IPS-18a (cell line): ENCODE results near the gene NOM1.
A peak's percentile ranks its signal among the peaks of the same experiment; 100 is the strongest.

ENCODE experiments used
- H3K27ac ChIP-seq: one replicate; pipeline ENCODE4 v1.5.1; 2013; ENCODE audit warnings: low read length
- H3K27me3 ChIP-seq: one replicate; pipeline ENCODE4 v1.6.1; 2013; ENCODE audit warnings: mild to moderate bottlenecking, low read length; ENCODE audit not compliant: control insufficient read depth, insufficient read depth
- H3K36me3 ChIP-seq: one replicate; pipeline ENCODE4 v1.6.1; 2013; ENCODE audit warnings: low read depth, low read length; ENCODE audit not compliant: control insufficient read depth
- H3K4me1 ChIP-seq: one replicate; pipeline ENCODE4 v1.6.1; 2013; ENCODE audit warnings: low read depth, low read length; ENCODE audit not compliant: control insufficient read depth
- H3K4me3 ChIP-seq: one replicate; pipeline ENCODE4 v1.5.1; 2013; ENCODE audit warnings: low read length
- H3K9ac ChIP-seq: one replicate; pipeline ENCODE4 v1.6.1; 2013; ENCODE audit warnings: mild to moderate bottlenecking, low read length, moderate library complexity
- H3K9me3 ChIP-seq: one replicate; pipeline ENCODE4 v1.6.1; 2013; ENCODE audit warnings: low read depth, low read length; ENCODE audit not compliant: control insufficient read depth

NOM1 gene

DNA sequence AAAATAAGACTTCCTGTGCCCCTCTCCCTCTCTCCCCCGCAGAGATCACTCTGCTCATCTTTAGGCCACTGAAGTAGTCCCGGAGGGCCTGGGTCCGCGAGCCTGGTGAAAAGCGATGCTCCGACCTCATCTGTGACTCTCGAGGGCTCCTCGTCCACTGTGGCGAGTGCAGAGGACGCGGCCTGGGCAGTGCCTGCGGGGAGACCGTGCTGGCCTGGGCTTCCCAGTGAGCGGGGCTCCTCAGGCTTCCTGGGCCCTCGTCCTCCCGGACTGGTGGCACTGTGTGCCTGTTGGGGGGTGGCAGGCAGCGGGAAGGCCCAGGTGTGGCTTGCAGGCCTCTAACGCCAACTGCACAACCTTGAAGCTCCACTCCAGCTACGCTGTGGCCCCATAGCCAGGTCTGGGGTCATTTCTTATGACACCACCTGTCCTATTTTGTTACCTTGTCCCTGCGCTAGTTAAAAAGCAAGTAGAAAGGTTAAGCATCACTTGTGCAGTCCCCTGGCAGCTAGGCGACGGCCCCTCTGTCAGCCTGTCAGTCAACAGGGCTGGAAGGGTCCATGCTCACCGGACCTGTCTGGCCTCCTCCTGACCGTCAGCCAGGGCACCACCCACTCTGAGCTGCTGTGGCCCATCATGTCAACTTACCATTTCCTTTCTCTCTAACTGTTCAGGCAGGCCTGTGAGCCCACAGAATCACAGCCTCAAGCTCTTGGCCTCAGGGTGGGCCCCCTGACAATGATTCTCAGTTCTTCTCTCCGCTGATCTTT, 40.4 kb downstream of the NOM1 start:
- H3K27me3 ChIP-seq: peaks cover 9% of the 10 kb centered on the region
- no peak overlapping the region for H3K27ac ChIP-seq
- no peaks in the 10 kb centered on the region for H3K9me3 ChIP-seq
- H3K9ac ChIP-seq: no peak overlapping the region
- no peaks in the 10 kb centered on the region for H3K4me1 ChIP-seq
- H3K4me3 ChIP-seq: no peak overlapping the region
- H3K36me3 ChIP-seq: no peaks in the 10 kb centered on the region

DNA sequence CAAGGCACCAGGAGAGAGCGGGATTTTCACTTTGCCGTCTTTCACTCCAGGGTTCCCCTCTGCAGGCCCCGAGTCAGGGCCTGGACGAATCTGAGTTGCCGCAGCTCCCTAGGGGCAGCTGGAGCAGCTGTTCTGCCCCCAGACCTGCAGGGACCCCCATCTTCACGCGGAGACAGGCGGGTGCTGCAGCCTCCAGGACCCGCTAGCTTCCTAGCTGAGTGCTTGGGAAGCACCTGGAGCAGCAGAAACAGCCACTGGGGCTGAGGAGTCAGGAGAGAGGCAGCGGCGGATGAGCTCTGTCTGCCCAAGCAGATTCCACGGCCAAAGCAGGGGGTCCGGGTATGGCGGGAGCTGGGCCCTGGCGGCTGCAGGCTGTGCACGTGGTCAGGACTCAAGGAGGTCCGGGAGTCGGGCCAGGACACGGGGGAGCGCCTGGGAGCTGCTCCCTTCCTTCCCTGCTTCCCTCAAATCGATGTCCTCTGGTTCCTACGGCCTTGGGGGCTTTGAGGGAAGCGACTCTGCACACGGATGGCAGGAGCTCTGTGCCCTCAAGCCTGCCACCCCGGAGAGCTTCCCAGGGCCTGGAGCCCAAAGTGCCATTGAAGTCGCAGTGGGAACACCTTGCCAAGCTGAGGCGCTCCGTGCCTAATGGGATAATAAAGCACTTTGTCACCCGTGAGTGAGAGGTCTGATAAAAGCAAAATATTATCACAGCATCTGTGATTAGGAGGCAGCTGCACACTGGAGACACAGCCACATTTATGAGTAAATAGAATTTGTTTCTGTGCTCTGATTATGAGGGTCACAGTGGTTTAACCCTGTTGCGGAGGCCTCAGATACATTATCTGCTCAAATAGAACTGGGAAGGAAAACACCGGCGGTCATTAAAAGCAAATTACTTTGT, 43.8 kb downstream of the NOM1 start:
- Histone ChIP-seq H3K36me3 (no peaks in the 10 kb centered on the region), H3K4me3 (no peak overlapping the region), H3K9me3 (no peaks in the 10 kb centered on the region), H3K27ac (no peak overlapping the region), H3K27me3 (peaks cover 38% of the 10 kb centered on the region), H3K9ac (no peak overlapping the region), H3K4me1 (no peaks in the 10 kb centered on the region)

DNA sequence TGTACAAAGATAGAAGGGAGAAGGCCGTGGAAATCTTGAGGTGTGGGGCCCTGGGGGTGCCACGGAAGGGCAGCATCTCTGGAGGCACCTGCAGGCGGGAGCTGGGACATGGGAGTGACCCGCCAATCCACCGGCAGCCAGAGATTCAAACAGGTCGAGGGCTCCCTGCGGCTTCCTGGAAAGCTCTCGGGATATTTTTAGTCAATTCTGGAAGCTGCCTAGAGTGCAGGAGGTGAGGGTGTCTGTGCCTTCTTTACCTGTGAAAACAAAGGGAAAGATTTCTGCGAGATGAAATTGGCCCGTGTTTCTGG, 44.4 kb downstream of the NOM1 start:
- H3K4me3 ChIP-seq: no peak overlapping the region
- H3K27ac ChIP-seq: no peak overlapping the region
- peaks cover 44% of the 10 kb centered on the region for H3K27me3 ChIP-seq
- no peaks in the 10 kb centered on the region for H3K4me1 ChIP-seq
- no peaks in the 10 kb centered on the region for H3K36me3 ChIP-seq
- no peaks in the 10 kb centered on the region for H3K9me3 ChIP-seq
- H3K9ac ChIP-seq: no peak overlapping the region

DNA sequence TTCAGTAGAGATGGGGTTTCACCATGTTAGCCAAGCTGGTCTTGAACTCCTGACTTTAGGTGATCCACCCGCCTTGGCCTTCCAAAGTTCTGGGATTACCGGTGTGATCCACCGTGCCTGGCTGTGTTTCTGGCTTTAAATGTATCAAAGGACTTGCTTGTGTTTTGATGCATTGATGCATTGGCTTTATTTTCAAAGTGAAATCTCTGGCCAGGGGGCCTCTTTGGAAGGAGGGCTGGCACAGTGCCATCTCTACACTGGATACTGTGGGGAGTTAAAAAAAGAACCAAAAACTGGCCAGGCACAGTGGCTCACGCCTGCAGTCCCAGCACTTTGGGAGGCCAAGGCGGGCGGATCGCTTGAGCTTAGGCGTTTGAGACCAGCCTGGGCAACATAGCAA, 44.9 kb downstream of the NOM1 start:
- no peaks in the 10 kb centered on the region for H3K36me3 ChIP-seq
- H3K4me1 ChIP-seq: no peaks in the 10 kb centered on the region
- H3K27ac ChIP-seq: no peak overlapping the region
- peaks cover 49% of the 10 kb centered on the region for H3K27me3 ChIP-seq
- no peak overlapping the region for H3K9ac ChIP-seq
- H3K9me3 ChIP-seq: no peaks in the 10 kb centered on the region
- no peak overlapping the region for H3K4me3 ChIP-seq

DNA sequence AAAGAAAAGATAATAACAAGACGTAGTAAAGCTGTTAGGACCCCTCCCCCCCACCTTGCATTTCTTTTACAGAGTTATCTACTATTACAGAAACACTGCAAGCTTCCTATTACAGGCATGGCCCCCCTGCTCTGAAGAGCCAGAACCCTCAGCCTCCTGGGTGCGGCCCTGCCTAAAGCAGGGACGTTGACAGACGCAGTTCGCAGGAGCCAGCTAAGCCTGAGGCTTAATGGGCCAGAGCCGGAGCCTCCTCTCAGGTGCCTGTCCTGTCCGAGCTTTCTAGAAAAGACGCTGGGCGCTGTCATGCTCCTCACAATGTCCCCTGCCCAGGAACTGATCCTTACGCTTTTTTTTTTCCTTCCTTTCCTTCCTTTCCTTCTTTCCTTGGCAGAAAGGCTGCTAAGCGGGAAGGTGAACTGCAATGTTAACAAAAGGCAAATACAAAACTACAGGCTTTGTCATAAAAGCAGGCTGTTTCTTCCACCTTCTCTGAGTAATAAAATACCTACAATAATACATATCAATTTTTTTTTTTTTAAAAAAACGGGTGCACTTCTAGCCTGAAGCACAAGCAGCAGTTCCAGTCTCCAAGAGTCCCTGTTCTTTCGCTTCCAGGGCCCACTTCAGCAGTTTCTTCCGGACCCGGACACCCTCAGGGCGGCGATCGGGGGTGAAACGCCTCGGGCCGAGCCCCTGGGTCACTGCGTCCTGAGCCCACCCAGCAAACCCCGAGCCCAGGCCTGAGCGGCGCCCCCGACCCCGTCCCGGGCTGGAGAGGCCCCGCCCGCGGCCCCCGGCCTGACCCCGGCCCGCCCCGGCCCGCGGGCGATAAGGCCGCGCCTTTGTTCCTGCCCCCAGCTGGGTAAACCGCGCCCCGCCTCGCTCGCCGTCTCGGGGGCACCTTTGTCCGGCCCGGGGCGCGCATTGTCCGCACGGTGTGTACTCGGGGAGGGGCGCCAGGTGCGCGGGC, 49.8 kb downstream of the NOM1 start:
- Histone ChIP-seq H3K4me1 (peaks cover 3% of the 10 kb centered on the region), H3K9ac (no peak overlapping the region), H3K4me3 (peak overlapping the region; percentile 21), H3K27me3 (peaks cover 89% of the 10 kb centered on the region), H3K9me3 (no peaks in the 10 kb centered on the region), H3K36me3 (no peaks in the 10 kb centered on the region), H3K27ac (no peak overlapping the region)

DNA sequence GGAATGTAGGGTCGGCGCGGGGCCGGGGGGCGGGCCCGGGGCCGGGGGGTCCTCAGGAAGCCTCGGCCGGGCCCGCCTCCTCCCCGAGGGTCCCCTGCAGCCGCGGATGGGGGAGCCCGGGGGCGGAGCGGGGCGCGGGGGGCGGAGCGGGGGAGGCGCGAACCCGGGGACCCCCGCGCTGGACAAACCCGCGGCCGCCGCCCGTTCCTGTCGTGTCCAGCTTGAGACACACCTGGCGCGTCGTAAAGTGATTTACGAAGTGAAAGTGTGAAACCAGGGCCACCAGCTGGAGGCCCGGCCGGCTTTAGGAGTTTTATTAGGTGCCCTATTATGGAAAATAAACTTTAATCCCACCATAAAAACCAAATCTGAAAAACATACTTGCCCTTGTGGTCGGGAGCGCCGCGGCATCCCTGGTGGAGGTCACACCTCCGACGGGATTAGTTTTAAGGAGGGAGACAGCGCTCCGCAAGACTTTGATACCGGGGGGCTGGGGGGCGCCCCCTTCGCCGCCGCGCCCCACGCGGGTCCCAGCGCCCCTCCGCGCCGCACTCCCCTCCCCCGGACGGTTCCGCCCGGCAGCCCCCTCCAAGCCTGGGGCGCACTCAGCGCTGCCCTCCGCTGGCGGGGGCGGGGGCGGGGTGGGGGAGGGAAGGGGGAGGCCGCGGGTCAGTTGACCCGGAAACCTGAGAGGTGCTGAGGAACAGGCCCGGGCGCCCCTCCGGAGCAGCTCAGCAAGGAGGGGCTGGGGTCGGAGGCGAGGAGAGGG, 50.6 kb downstream of the NOM1 start:
- no peak overlapping the region for H3K27ac ChIP-seq
- H3K27me3 ChIP-seq: peaks cover 98% of the 10 kb centered on the region
- H3K9ac ChIP-seq: no peak overlapping the region
- peaks cover 3% of the 10 kb centered on the region for H3K4me1 ChIP-seq
- no peak overlapping the region for H3K4me3 ChIP-seq
- no peaks in the 10 kb centered on the region for H3K9me3 ChIP-seq
- H3K36me3 ChIP-seq: no peaks in the 10 kb centered on the region

DNA sequence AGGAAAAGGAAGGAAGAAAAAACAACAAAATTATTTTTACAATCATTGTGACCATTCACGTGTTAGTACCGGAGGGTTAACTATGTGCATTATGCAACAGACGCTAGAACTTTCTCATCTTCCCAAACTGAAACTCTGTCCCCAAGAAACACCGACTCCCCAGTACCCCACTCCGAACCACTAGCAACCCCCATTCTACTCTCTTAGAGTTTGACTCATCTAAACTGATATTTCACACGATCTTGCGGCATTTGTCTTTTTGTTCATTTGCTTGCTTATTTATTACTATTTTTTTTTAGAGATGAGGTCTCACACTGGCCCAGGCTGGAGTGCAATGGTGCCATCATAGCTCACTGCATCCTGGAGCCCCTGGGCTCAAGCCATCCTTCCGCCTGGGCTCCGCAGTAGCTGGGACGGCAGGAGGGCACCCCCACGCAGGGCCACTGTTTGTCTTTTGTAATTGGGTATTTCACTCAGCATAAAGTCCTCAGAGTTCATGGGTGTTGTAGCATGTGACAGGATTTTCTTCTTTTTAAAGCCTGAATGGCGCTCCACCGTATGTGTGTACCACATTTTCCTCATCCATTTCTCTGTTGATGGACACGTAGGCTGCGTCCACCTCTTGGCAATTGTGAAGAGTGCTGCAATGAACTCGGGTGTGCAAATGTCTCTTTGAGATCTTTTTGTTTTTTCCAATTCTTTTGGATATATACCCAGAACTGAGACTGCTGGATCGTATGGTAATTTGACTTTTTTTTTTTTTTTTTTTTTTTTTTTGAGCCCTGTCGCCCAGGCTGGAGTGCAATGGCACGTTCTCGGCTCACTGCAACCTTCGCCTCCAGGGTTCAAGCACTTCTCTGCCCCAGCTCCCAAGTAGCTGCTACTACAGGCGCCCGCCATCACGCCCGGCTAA, 51.5 kb downstream of the NOM1 start:
- H3K27me3 ChIP-seq: peaks cover 100% of the 10 kb centered on the region
- H3K27ac ChIP-seq: no peak overlapping the region
- peak overlapping the region; percentile 12 for H3K9ac ChIP-seq
- H3K9me3 ChIP-seq: no peaks in the 10 kb centered on the region
- H3K36me3 ChIP-seq: no peaks in the 10 kb centered on the region
- peaks cover 3% of the 10 kb centered on the region for H3K4me1 ChIP-seq
- H3K4me3 ChIP-seq: no peak overlapping the region

DNA sequence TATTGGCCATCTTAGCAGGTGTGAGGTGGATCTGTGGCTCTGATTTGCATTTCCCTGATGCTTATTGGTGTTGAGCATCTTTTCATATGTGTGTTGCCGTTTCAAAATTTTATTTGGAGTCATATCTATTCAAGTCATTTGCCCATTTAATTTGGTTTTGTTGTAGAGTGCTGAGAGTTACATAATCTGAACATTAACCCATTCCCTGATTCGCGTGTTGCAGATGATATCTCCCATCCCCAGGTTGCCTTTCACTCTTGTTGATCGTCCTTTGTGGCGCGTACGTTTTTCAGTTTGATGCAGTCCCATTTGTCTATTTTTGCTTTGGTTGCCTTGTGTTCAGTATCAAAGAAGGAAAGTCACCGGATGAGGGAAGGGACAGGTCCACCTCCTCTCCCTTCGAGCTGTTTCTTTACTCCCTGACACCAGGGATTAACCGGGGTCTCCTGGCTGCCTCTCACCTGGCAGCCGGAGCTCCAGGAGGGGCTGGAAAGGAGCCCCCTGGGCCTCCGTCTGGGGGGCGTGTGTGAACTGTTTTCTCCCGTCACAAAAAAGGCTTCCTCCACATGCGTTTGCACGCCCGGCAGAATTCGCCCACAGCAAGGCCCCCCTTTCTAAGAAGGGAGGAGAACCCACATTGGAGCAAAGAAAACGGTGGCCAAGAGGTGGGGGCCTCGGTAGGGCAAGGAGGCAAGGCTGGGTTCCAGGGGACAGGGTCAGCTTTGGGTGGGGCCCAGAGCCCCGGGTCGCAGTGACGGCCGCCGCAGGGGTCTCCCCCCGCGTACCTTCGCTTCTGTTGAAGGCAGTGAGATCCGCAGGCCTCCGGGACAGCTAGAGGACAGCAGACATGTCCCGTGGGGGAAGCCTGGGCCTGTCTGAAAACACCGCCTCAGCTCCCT, 52.7 kb downstream of the NOM1 start:
- H3K36me3 ChIP-seq: no peaks in the 10 kb centered on the region
- H3K4me1 ChIP-seq: peaks cover 3% of the 10 kb centered on the region
- no peak overlapping the region for H3K4me3 ChIP-seq
- H3K27me3 ChIP-seq: peaks cover 100% of the 10 kb centered on the region
- no peaks in the 10 kb centered on the region for H3K9me3 ChIP-seq
- H3K9ac ChIP-seq: no peak overlapping the region
- no peak overlapping the region for H3K27ac ChIP-seq

DNA sequence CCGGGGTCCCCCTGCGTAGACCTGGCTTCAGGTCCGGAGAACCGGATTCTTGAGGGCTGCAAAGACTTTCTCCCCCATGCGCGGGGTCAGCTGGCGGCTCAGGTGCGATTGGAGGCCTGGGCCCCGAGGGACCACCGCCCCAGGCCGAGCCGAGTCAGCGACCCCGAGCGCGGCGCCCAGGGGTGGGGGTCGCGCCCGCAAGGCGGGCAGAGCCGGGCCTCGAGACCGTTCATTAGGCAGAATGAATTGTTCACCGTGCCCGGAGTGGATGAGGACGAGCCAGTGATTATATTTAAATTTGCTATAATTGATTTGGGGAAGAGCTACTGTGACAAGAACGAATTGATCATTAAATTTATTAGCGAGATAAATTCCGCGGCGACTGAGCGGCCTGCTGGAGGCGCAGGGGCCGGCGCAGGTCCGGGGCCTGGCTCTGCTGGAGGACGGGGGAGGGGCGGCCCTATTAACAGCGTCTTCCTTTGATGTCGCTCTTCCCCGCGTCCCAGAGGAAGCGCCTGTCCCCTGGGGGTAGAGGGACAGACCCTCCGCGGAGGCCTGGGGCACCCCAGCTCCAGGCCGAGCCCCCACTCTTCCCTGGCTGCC, 53.4 kb downstream of the NOM1 start:
- H3K9me3 ChIP-seq: no peaks in the 10 kb centered on the region
- no peak overlapping the region for H3K9ac ChIP-seq
- H3K27me3 ChIP-seq: peaks cover 100% of the 10 kb centered on the region
- no peak overlapping the region for H3K4me3 ChIP-seq
- peaks cover 3% of the 10 kb centered on the region for H3K4me1 ChIP-seq
- H3K27ac ChIP-seq: no peak overlapping the region
- H3K36me3 ChIP-seq: no peaks in the 10 kb centered on the region
